ENCODE results near the gene AK2. TPM values are rescaled to one million over a fixed set of nuclear protein-coding genes. Genes with fewer than 3 reads are reported as not detected.

AK2 gene
- total and polyA plus RNA-seq, 2 donors (not counting 3 experiments of a cell fraction or from before 2014, with no cell fraction given), result 107 to 134 TPM

GRCh38 chr1:32980080-32980479, 56.6 kb downstream of the AK2 start:
- no peak overlapping the region for H3K4me2 ChIP-seq (ENCODE audit: insufficient read depth, low read length)
- H3K9me1 ChIP-seq (replicated peaks; ENCODE audit: control insufficient read depth, extremely low read depth, insufficient read depth, low read length), result no peaks in the 10 kb centered on the region
- no peaks in the 10 kb centered on the region for H3K27me3 ChIP-seq (ENCODE audit: control insufficient read depth in 2 of 2, insufficient read depth in 2 of 2, low read length in 2 of 2)
- no peaks in the 10 kb centered on the region for H4K20me1 ChIP-seq (replicated peaks; ENCODE audit: control insufficient read depth, extremely low read depth, insufficient read depth, low read length)
- no peaks in the 10 kb centered on the region for H3K36me3 ChIP-seq (ENCODE audit: control insufficient read depth in 2 of 2, extremely low read depth in 1 of 2, insufficient read depth in 2 of 2, low read length in 2 of 2)
- ChIA-PET CTCF (interaction anchor here (1.6 to 2.1 kb wide), 3 partner anchors 16 to 46 kb away, joined by 4 to 16 read pairs (median 14); partner anchors contain the start of gene RNF19B), POLR2A (interaction anchor here (1.4 kb wide), 1 partner anchor 16 kb away, joined by 13 read pairs; the partner anchor contains the start of gene RNF19B)
- intact Hi-C loops (cut with micrococcal nuclease) (loop anchor here (2.0 kb wide), 1 partner anchor 17 kb away; no protein-coding TSS in a partner anchor), dilution Hi-C loops (cut with MboI; ENCODE audit: extremely low pct_ligation_motif_present, low sequenced_read_pairs) (no loop called here)
- H3K4me1 ChIP-seq (ENCODE audit: control insufficient read depth, extremely low read depth, insufficient read depth, low read length), result peaks cover 27% of the 10 kb centered on the region
- H3K9me3 ChIP-seq (replicated peaks; ENCODE audit: control insufficient read depth, insufficient read depth, low read length), result no peaks in the 10 kb centered on the region
- H3K27ac ChIP-seq (ENCODE audit: insufficient read depth, low read depth, low read length), result no peak overlapping the region
- no peak for TF ChIP-seq EZH2 (IDR thresholded peaks at IDR 0.05; ENCODE audit: borderline replicate concordance, low read depth, low read length, severe bottlenecking)
- TF ChIP-seq, protein P1, sequence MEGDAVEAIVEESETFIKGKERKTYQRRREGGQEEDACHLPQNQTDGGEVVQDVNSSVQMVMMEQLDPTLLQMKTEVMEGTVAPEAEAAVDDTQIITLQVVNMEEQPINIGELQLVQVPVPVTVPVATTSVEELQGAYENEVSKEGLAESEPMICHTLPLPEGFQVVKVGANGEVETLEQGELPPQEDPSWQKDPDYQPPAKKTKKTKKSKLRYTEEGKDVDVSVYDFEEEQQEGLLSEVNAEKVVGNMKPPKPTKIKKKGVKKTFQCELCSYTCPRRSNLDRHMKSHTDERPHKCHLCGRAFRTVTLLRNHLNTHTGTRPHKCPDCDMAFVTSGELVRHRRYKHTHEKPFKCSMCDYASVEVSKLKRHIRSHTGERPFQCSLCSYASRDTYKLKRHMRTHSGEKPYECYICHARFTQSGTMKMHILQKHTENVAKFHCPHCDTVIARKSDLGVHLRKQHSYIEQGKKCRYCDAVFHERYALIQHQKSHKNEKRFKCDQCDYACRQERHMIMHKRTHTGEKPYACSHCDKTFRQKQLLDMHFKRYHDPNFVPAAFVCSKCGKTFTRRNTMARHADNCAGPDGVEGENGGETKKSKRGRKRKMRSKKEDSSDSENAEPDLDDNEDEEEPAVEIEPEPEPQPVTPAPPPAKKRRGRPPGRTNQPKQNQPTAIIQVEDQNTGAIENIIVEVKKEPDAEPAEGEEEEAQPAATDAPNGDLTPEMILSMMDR (IDR thresholded peaks at IDR 0.05; ENCODE audit: extremely low read depth in 1 of 2, insufficient read depth in 1 of 2, low read depth in 1 of 2, low read length in 2 of 2), result no peak
- no peak for TF ChIP-seq MAX (IDR thresholded peaks at IDR 0.05; ENCODE audit: insufficient read depth, insufficient read length)
- TF ChIP-seq MYC (IDR thresholded peaks at IDR 0.05; ENCODE audit: low read depth, low read length), result no peak
- no peak for TF ChIP-seq POLR2AphosphoS5 (IDR thresholded peaks at IDR 0.05; ENCODE audit: insufficient read depth, low read depth, low read length)
- no peak for TF ChIP-seq JUN (IDR thresholded peaks at IDR 0.05; ENCODE audit: borderline replicate concordance, insufficient read depth, insufficient read length, low read depth)
- no peak for TF ChIP-seq GATA2 (IDR thresholded peaks at IDR 0.05; ENCODE audit: insufficient read depth, insufficient read length, low read depth, low read length)
- TF ChIP-seq POLR2A (IDR thresholded peaks at IDR 0.05; ENCODE audit: low read depth, low read length), result no peak
- no peak overlapping the region for H3K9ac ChIP-seq (replicated peaks; ENCODE audit: extremely low read depth, insufficient read depth, low read length)
- no TSS peak for BruUV-seq (replicated peaks)
- no peak overlapping the region for H3K4me3 ChIP-seq (replicated peaks in 1 of 3; ENCODE audit: insufficient read depth in 1 of 3, low read depth in 1 of 3, low read length in 3 of 3)
- H2AFZ ChIP-seq (ENCODE audit: low read depth, low read length), result no peak overlapping the region
- DNase-seq (ENCODE audit: low read depth, low spot score), result no peak
- H3K79me2 ChIP-seq (ENCODE audit: control insufficient read depth, insufficient read depth, low read length), result no peaks in the 10 kb centered on the region
- no peak for FAIRE-seq
